ENCODE results near the gene CMC2. TPM values are rescaled to one million over a fixed set of nuclear protein-coding genes. Genes with fewer than 3 reads are reported as not detected.

Gene CMC2
- total and polyA plus RNA-seq, 9 of the 15 experiments (the other 6 are each of a cell fraction or from before 2014, with no cell fraction given): 122 to 501 (median 172) TPM

- Histone ChIP-seq H3K4me1 (replicated peaks in 1 of 2; ENCODE audit: control insufficient read depth in 2 of 2, insufficient read depth in 2 of 2, low read length in 2 of 2) (no peaks in the 10 kb centered on the region; a peak in 1 of 5 replicates), H3K4me2 (ENCODE audit: insufficient read depth, low read length) (no peak overlapping the region), H3K9ac (ENCODE audit: insufficient read depth in 1 of 2, low read depth in 2 of 2, low read length in 2 of 2) (no peak overlapping the region), H4K20me1 (replicated peaks; ENCODE audit: control insufficient read depth, insufficient read depth, low read length) (no peaks in the 10 kb centered on the region), H3K9me3 (replicated peaks; ENCODE audit: control insufficient read depth, insufficient read depth, low read depth, low read length) (no peaks in the 10 kb centered on the region), H2AFZ (ENCODE audit: low read depth, low read length) (no peak overlapping the region), H3K9me1 (ENCODE audit: control insufficient read depth, insufficient read depth, low read length) (no peaks in the 10 kb centered on the region), H3K79me2 (ENCODE audit: control insufficient read depth, insufficient read depth, low read length) (no peaks in the 10 kb centered on the region), H3K36me3 (ENCODE audit: control insufficient read depth, insufficient read depth, low read length) (no peaks in the 10 kb centered on the region), H3K27ac (ENCODE audit: extremely low read depth, low read depth, low read length) (no peak overlapping the region), H3K27me3 (ENCODE audit: control insufficient read depth in 2 of 2, insufficient read depth in 2 of 2, low read length in 2 of 2) (peaks cover 20 to 24% of the 10 kb centered on the region in 2 experiments), H3K4me3 (no peak overlapping the region)
- ChIA-PET POLR2A (no interaction called here), CTCF (ENCODE audit: low intra/inter-chr PET ratio) (interaction anchor here (0.6 kb wide), 1 partner anchor 420 kb away, joined by 3 read pairs; no protein-coding TSS in a partner anchor)
- BruUV-seq (replicated peaks): no TSS peak
- ATAC-seq (no peak), FAIRE-seq (no peak), DNase-seq (ENCODE audit: extremely low read depth in 1 of 4, low spot score in 3 of 4) (no peak)
- in situ Hi-C loops (cut with MboI) (no loop called here), intact Hi-C loops (cut with micrococcal nuclease) (no loop called here)
- WGBS (ENCODE audit: insufficient coverage, low coverage, missing lambda C conversion rate): 11% methylated on average over 5 of the region's 5 CpGs
- no peak for TF ChIP-seq ZNF324 (CRISPR knock-in tag; IDR thresholded peaks at IDR 0.05)
- no peak for TF ChIP-seq TCF3 (CRISPR knock-in tag; IDR thresholded peaks at IDR 0.05)
- no peak for TF ChIP-seq ZBTB43 (CRISPR knock-in tag; IDR thresholded peaks at IDR 0.05)
- TF ChIP-seq PHF21A (IDR thresholded peaks at IDR 0.05; ENCODE audit: borderline replicate concordance, low read depth): no peak
- TF ChIP-seq ZNF444 (CRISPR knock-in tag; IDR thresholded peaks at IDR 0.05): no peak
- no peak for TF ChIP-seq CUX1 (CRISPR knock-in tag; IDR thresholded peaks at IDR 0.05)
- TF ChIP-seq ZNF239 (CRISPR knock-in tag; IDR thresholded peaks at IDR 0.05): no peak
- TF ChIP-seq ETS2 (tag; IDR thresholded peaks at IDR 0.05; ENCODE audit: borderline replicate concordance, poor library complexity, severe bottlenecking): no peak
- no peak for TF ChIP-seq MEF2A (IDR thresholded peaks at IDR 0.05; ENCODE audit: control insufficient read depth, low read depth, low read length)
- no peak for TF ChIP-seq SMARCC2 (IDR thresholded peaks at IDR 0.05; ENCODE audit: low read depth)
- no peak for TF ChIP-seq FOXJ3 (CRISPR knock-in tag; IDR thresholded peaks at IDR 0.05)
- no peak for TF ChIP-seq NR2F6 (CRISPR knock-in tag; IDR thresholded peaks at IDR 0.05)
- no peak for TF ChIP-seq CREB5 (CRISPR knock-in tag; IDR thresholded peaks at IDR 0.05)
- TF ChIP-seq HNRNPLL (IDR thresholded peaks at IDR 0.05; ENCODE audit: low read depth, low read length, poor library complexity, severe bottlenecking): no peak
- TF ChIP-seq LCOR (CRISPR knock-in tag; IDR thresholded peaks at IDR 0.05): no peak
Measured at GRCh38 chr16:80947239-80947638, 59.4 kb downstream of the CMC2 start.
